ENCODE measurements around the gene CD52. TPM values are rescaled to one million over a fixed set of nuclear protein-coding genes. Genes with fewer than 3 reads are reported as not detected.

CD52 gene
- total RNA-seq, 3 donors from 2014 or later = 8.3 to 12.8 (median 12.3) TPM

DNA sequence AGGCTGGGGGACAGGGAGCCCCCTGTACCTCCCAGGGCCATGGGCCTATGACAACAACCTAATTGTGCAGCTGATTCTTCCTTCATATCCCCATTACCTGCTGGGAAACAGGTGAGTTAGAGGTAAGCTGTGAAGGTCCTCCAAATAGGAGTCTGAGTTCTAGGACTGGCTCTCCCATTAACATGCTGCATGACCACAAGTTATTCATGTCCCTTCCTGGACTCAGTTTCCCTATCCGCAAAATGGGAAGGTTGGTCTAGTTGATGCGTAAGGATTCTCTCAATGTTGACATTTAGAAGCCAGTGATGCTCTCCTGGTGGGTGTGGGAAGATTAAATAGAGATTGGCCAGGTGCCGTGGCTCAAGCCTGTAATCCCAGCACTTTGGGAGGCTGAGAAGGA, 50.7 kb downstream of the CD52 start:
- H3K27me3 ChIP-seq = peaks cover 0 to 18% of the 10 kb centered on the region in 2 donors
- no peaks in the 10 kb centered on the region for H3K36me3 ChIP-seq
- no peaks in the 10 kb centered on the region for H3K9me3 ChIP-seq
- no peak overlapping the region for H3K4me3 ChIP-seq
- H3K27ac ChIP-seq = no peak overlapping the region
- intact Hi-C loops (cut with DNase I; ENCODE audit: low total_unique reads) = no loop called here
- no peaks in the 10 kb centered on the region for H3K4me1 ChIP-seq
- no peak for DNase-seq (ENCODE audit: low spot score in 2 of 2)
- TF ChIP-seq, protein P1, sequence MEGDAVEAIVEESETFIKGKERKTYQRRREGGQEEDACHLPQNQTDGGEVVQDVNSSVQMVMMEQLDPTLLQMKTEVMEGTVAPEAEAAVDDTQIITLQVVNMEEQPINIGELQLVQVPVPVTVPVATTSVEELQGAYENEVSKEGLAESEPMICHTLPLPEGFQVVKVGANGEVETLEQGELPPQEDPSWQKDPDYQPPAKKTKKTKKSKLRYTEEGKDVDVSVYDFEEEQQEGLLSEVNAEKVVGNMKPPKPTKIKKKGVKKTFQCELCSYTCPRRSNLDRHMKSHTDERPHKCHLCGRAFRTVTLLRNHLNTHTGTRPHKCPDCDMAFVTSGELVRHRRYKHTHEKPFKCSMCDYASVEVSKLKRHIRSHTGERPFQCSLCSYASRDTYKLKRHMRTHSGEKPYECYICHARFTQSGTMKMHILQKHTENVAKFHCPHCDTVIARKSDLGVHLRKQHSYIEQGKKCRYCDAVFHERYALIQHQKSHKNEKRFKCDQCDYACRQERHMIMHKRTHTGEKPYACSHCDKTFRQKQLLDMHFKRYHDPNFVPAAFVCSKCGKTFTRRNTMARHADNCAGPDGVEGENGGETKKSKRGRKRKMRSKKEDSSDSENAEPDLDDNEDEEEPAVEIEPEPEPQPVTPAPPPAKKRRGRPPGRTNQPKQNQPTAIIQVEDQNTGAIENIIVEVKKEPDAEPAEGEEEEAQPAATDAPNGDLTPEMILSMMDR (IDR thresholded peaks at IDR 0.05) = no peak
- TF ChIP-seq POLR2AphosphoS5 (IDR thresholded peaks at IDR 0.05) = no peak
- no peak for TF ChIP-seq POLR2A (IDR thresholded peaks at IDR 0.05)

Other genes starting within 250 kb of the CD52 start
- gene PDIK1L, start 206.1 kb upstream of the CD52 start, total RNA-seq = 10 to 100 TPM in 1 of 3 donors, 1 to 10 TPM in 2; 9.2 to 17.3 (median 9.3) TPM
- gene FAM110D, start 158.9 kb upstream of the CD52 start, total RNA-seq = 1 to 10 TPM; 3.4 to 9.1 (median 6.2) TPM
- gene C1orf232, start 149.0 kb upstream of the CD52 start, total RNA-seq = not detected
- gene ZNF593, start 148.1 kb upstream of the CD52 start, total RNA-seq = 10 to 100 TPM; 26.4 to 39.7 (median 31.9) TPM
- gene ZNF593OS, start 146.1 kb upstream of the CD52 start, total RNA-seq = not detected
- gene CNKSR1, start 140.5 kb upstream of the CD52 start, total RNA-seq = 10 to 100 TPM in 2 of 3 donors, 1 to 10 TPM in 1; 2.2 to 28.2 (median 22.3) TPM
- not detected for gene CATSPER4, start 127.4 kb upstream of the CD52 start, total RNA-seq
- gene CEP85, start 83.8 kb upstream of the CD52 start, total RNA-seq = 10 to 100 TPM in 1 of 3 donors, 1 to 10 TPM in 2; 4.8 to 11.7 (median 7.5) TPM
- 10 to 100 TPM; 27.5 to 55.7 (median 50.1) TPM for gene SH3BGRL3, start 37.9 kb upstream of the CD52 start, total RNA-seq
- gene UBXN11, start 11.3 kb upstream of the CD52 start, total RNA-seq = 10 to 100 TPM; 15.0 to 25.5 (median 24.9) TPM
- gene CRYBG2, start 36.2 kb downstream of the CD52 start, total RNA-seq = under 1 TPM in 1 of 3 donors, not detected in 2; 0.66 TPM
- gene ZNF683, start 54.8 kb downstream of the CD52 start, total RNA-seq = under 1 TPM in 2 of 3 donors, not detected in 1; 0.48 to 0.59 TPM
- gene LIN28A, start 92.9 kb downstream of the CD52 start, total RNA-seq = not detected
- 10 to 100 TPM; 37.0 to 85.9 (median 42.9) TPM for gene DHDDS, start 114.4 kb downstream of the CD52 start, total RNA-seq
- gene HMGN2, start 154.5 kb downstream of the CD52 start, total RNA-seq = 100 to 1,000 TPM; 192 to 261 (median 204) TPM
- gene RPS6KA1, start 211.8 kb downstream of the CD52 start, total RNA-seq = 10 to 100 TPM; 12.5 to 43.0 (median 30.8) TPM